Measurements from ENCODE around the gene CDH13. TPM values are rescaled to one million over a fixed set of nuclear protein-coding genes. Genes with fewer than 3 reads are reported as not detected.

Gene CDH13
- total RNA-seq, 1 donor from 2014 or later: 46.4 TPM

- Mint-ChIP-seq H3K9me3 (no peaks in the 10 kb centered on the region), H3K36me3 (no peaks in the 10 kb centered on the region), H3K27me3 (peaks cover 7% of the 10 kb centered on the region), H3K27ac (no peak overlapping the region), H3K4me1 (ENCODE audit: unreplicated experiment) (no peaks in the 10 kb centered on the region), H3K4me3 (no peak overlapping the region)
- no peak for DNase-seq (ENCODE audit: extremely low spot score, unreplicated experiment)
- no peak for TF ChIP-seq CTCF (conservative IDR thresholded peaks at IDR 0.05)
These were observed 1150.2 kb downstream of the CDH13 start for GRCh38 chr16:83776944-83777343.

DNA sequence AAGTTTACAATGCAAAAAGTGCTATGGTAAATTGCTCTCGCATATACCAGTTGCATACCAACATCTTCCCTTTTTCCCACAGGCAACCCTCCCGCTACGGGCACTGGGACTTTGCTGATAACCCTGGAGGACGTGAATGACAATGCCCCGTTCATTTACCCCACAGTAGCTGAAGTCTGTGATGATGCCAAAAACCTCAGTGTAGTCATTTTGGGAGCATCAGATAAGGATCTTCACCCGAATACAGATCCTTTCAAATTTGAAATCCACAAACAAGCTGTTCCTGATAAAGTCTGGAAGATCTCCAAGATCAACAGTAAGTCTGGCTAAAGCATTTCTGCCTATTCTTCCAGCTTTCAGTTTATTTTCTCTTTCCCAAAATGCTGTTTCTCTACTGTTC, 1153.1 kb downstream of the CDH13 start:
- Mint-ChIP-seq H3K4me3 (no peak overlapping the region), H3K36me3 (no peaks in the 10 kb centered on the region), H3K27ac (no peak overlapping the region), H3K27me3 (peaks cover 7% of the 10 kb centered on the region), H3K4me1 (ENCODE audit: unreplicated experiment) (no peaks in the 10 kb centered on the region), H3K9me3 (no peaks in the 10 kb centered on the region)
- no peak for DNase-seq (ENCODE audit: extremely low spot score, unreplicated experiment)
- no peak for TF ChIP-seq CTCF (conservative IDR thresholded peaks at IDR 0.05)

DNA sequence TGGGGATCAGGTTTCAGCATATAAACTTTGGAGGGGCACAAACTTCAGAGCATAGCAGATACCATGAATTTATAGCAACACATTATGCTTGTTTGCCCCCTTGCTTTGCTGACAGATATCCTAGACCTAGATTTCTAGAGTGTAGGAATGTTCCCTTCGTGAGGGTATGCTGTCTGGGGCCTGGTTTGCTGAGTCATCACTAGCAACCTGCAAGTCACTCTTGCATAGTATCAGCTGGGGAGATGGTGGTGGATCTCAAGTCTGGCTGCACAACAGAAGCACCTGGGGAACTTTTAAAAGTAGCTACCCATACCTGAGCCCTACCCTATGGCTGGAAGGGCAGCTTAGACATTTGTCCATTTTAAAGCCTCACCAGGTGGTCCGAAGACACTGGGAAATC, 1158.7 kb downstream of the CDH13 start:
- H3K4me3 Mint-ChIP-seq: no peak overlapping the region
- H3K27ac Mint-ChIP-seq: no peak overlapping the region
- no peaks in the 10 kb centered on the region for H3K27me3 Mint-ChIP-seq
- no peak for TF ChIP-seq CTCF (conservative IDR thresholded peaks at IDR 0.05)
- DNase-seq (ENCODE audit: extremely low spot score, unreplicated experiment): no peak
- H3K4me1 Mint-ChIP-seq (ENCODE audit: unreplicated experiment): no peaks in the 10 kb centered on the region
- no peaks in the 10 kb centered on the region for H3K9me3 Mint-ChIP-seq
- no peaks in the 10 kb centered on the region for H3K36me3 Mint-ChIP-seq

DNA sequence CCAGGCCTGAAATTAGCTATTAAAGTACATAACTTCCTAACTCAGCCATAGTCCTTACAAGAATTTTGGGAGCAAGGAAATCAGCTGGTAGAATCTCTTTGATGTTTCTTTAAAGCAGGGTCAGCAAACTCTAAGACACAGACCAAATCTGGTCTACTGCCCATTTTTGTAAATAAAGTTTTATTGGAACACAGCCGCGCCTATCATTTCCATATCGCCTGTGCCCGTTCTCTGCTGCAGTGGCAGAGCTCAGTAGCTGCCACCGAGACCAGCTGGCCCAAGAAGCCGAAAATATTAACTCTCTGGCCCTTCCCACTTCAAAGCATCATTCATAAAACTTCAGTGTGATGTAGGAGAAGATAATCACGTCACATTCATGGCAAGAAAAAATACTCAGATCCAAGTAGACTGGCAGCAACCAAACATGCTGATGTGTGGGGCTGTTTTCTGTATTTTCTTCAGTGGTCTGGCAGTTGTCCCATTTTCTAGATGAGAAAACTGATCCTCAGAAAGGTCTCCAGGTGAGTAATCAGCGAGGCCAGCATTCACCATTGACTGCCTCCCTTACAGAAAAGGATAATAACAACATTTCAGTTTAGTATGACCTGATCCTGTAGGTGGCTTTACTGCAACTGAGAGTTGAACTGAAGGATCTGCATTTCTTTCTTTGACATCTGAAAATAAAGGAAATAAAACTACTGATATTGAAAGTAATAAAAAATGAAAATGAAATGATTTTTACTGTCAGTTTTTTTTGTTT, 1163.1 kb downstream of the CDH13 start:
- Mint-ChIP-seq H3K27me3 (no peaks in the 10 kb centered on the region), H3K4me1 (ENCODE audit: unreplicated experiment) (peaks cover 3% of the 10 kb centered on the region), H3K9me3 (no peaks in the 10 kb centered on the region), H3K36me3 (no peaks in the 10 kb centered on the region), H3K27ac (no peak overlapping the region), H3K4me3 (no peak overlapping the region)
- no peak for TF ChIP-seq CTCF (conservative IDR thresholded peaks at IDR 0.05)
- DNase-seq (ENCODE audit: extremely low spot score, unreplicated experiment): no peak

DNA sequence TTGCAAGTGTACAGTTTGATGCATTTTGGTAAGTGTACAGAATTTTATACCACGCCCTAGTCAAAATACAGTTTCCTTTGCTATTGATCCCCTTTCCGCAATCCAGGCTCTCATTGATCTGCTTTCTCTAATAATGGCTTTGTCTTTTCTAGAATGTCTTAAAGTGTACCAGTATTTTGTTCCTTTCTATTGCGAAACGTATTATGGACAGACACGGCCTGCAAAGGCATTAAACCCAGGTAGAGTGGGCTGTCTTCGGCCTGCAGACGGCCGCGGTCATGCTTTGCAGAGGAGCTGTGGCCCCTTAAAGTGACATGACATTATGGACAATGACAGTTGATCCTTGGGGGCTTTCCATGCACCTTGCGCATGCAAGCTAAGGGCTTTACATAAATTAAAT, 1165.1 kb downstream of the CDH13 start:
- DNase-seq (ENCODE audit: extremely low spot score, unreplicated experiment): no peak
- H3K27me3 Mint-ChIP-seq: no peaks in the 10 kb centered on the region
- H3K4me1 Mint-ChIP-seq (ENCODE audit: unreplicated experiment): peaks cover 8% of the 10 kb centered on the region
- TF ChIP-seq CTCF (conservative IDR thresholded peaks at IDR 0.05): no peak
- H3K27ac Mint-ChIP-seq: no peak overlapping the region
- no peak overlapping the region for H3K4me3 Mint-ChIP-seq
- H3K36me3 Mint-ChIP-seq: no peaks in the 10 kb centered on the region
- H3K9me3 Mint-ChIP-seq: no peaks in the 10 kb centered on the region
